Renal cortical epithelial cell (primary cell): ENCODE results near the gene LMO1. TPM values are rescaled to one million over a fixed set of nuclear protein-coding genes. Genes with fewer than 3 reads are reported as not detected.

Source experiments
- DNase-seq: peaks from one replicate; pipeline ENCODE4 v3.0.0-alpha.2; 2011; ENCODE audit warnings: low read depth
- total RNA-seq: library from RNA; depleted of rRNA; stranded (reverse); fragments of >200 nt; gene quantifications from 2 replicates; pipeline ENCODE4 v1.2.3, GENCODE V29; 2014

LMO1 gene
- total RNA-seq, 1 donor from 2014 or later = 0.40 TPM

DNA sequence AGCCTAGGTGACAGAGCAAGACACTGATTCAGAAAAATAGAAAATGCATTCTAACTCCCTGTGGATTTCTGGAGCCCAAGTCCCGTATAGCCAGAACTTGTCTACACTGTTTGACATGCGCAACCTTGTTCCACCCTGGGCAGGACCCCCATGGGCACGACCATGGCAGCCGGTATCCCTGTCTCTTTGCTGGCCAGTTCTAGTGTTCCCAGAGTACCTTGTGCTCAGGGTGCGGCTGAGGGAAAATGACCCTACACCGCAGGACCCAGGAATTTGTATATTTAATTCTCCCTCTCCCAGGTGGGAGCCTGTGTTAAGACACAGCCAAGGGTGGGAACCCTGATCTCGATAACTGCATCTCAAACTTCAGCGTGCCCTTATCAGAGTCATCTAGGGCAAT, 58.1 kb downstream of the LMO1 start:
- DNase-seq = no peak

DNA sequence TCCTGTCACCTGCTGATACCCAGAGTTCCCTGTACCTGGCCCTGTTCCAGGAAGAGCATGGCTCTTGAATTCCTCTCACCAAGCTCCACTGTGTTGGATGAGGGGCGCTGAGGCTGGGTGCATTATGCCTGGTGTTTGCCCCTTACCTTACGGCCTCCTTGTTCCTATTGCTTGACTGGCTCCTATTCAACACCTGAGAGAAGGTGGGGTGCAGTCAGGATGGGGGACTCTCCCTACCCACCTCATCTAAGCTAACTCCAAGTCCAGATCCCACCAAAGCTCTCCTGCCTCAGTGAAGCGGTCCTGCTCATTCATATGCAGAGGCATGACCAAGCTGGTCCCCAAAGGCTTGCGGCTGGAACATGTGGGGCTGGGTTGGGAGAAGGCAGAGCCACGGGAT, 59.1 kb downstream of the LMO1 start:
- no peak for DNase-seq

DNA sequence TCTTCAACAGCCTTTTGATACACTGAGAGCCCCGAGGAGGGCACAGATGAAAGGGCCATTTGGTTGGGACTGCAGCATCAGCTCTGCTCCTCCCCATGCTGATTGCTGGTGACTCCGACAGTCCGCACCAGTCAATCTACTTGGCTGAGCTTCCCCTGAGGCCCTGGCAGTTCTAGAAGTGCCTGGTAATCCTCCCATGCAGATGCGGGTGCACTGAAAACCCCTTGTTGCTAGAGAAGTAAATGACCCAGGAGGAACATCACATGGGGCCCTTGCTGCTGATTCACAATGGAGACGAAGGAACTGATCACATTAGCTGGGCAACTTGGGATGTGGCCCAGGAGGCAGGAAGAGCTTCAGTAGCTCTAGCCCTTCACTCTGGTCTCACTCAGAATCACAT, 59.7 kb downstream of the LMO1 start:
- DNase-seq = no peak

DNA sequence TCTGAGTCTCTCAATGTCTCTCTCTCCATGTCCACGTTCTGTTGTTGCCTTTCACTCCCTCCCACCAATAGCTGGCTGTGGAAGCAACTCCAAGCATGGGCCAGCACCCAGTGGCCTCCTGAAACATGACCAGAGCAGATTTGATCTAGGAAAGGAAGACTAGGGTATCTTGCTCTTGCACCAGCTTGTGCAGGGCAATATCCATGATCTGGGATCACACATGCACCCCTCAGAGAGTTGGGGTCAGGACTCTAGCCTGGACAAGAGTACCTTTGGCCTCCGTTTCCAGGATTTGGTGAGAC, 60.3 kb downstream of the LMO1 start:
- DNase-seq = no peak

DNA sequence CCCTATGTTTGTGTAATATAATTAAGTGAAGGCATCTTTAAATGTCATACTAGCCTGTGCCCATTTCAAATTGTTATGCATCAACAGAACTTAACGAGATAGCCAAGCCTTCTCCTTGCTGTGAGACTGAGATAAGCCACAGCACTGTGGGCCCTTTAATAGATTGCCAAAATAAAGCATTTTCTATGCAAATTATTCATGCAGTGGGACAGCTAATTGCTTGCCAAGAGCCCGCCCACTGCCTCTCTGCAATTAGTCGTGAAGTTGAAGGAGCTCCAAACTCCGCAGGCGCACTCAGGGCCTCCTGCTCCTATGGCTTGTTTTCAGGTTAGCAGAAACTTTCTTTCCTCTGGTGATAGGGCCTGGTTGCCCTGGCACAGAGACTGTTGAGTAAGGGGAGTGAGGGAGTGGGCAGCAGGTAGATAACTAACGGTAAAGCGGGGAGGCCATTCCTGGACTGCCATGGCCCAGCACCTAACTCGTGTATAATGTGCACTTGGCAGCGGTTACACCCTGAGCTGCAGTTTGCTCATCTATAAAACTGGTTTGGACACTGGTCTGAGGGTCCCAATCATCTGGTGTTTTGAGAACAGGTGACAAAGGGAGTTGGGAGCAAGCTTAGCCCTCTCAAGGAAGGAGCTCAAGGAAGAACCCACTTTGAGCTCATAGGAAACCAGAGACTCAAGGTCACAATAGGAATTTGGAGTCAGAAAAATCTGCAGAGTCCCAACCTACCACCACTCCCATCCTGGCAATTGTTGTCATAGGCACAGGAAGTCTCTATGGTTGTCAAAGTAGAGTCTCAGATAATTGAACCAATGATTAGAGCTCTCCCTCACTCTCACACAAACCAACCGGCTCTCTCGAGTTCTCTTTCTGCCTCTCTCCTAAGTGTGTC, 60.9 kb downstream of the LMO1 start:
- no peak for DNase-seq

DNA sequence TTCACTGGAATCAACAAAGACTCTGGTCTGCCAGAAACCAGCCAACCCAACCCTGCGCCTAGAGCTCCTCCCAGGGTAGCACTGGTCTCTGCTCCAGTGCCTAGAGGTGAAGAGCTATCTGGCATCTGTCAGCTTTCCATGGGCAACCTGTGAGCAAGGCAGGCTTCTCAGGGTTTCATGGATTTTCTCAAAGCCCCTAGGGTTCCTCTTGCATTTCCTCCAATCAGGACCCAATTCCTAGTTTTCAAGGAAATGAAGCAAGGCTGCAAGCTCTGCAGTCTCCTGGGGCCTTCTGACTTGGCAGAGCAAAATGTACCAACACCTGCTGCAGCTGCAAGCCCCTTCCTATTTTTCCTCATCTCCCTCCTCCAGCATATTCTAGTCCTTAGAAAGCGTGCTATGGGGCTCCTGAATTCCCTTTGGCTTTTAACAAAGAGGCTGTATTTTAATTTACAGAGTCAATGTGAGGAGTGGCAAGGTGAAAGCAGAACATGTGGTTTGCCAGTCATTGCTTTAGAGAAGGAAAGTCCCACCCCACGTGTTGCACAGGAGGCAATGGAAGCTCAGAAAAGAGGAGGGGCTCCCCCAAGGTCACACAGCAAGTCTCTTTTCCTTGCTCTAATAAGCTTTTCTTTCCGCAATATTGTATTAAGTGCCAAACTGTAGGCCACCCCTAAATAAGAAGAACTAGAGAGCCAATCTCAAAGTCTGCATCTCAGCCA, 61.9 kb downstream of the LMO1 start:
- no peak for DNase-seq

DNA sequence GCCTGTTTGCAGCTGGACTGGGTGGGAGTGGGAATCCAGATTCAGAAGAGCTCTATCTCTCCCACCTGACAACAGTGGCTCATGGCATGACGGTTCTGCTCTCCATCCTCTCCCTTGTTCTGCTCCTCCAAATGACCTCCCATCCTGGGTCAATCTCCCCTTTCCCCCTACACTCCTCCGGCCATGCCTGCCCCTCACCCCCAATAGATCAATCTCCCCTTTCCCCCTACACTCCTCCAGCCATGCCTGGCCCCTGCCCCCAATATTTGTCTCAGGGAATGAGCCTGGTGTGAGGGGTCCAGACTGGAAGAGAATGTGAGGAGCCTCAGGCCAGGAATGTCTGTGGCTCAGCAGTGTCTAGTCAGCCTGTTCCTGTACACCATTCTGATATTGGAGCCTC, 64.0 kb downstream of the LMO1 start:
- DNase-seq = no peak

DNA sequence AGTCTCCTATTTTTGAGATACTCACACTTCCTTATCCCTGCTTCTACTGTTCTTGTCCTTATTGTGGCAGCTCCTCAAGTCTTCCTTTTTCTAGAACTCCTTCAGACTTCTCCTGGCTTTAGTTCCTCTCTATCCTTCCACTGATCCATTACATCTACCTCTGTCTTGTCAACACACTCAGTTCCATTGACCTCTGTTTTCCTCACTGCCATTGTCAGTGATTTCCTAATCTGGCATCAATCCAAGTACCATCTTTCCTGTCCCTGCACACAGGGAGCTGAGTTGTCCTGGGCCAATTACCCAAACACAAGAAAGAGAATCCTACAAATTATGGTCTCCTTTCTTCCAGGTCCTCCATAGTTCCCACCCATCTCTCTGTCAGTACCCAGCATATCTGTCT, 66.9 kb downstream of the LMO1 start:
- peak; percentile 1 for DNase-seq

DNA sequence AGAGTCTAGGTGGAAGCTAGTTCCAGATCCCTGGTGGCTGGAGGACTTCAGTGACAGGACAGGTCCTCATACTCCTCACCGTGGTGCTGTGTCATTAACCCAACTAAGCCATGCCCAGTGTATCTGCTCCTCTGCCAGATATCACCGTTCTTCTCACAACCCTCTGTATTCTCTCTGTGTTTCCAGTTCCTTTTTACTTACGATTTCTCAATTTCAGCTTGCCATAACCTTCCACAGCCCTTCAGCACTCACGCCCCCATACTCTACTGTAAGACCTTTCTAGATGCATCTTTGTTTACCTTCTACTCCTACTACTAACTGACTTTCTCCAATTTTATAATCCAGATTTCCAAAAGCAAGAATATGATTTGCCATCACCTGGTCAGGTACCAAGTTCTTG, 68.7 kb downstream of the LMO1 start:
- DNase-seq = no peak

DNA sequence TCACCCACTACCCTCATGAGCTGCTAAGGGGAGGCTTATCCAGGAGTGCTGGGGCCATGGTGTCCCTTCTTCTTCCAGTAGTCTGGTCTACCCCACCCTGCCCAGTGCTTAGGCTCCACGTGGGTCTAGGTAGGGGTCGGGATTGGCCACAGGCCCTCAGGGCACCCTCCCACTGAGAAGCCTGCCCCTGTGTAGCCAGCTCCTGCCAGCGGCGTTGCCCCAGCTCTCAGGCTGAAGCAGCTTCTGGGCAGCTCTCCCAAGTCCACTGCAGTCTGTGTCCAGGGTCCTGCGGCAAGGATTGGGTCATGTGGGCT, 70.8 kb downstream of the LMO1 start:
- no peak for DNase-seq

DNA sequence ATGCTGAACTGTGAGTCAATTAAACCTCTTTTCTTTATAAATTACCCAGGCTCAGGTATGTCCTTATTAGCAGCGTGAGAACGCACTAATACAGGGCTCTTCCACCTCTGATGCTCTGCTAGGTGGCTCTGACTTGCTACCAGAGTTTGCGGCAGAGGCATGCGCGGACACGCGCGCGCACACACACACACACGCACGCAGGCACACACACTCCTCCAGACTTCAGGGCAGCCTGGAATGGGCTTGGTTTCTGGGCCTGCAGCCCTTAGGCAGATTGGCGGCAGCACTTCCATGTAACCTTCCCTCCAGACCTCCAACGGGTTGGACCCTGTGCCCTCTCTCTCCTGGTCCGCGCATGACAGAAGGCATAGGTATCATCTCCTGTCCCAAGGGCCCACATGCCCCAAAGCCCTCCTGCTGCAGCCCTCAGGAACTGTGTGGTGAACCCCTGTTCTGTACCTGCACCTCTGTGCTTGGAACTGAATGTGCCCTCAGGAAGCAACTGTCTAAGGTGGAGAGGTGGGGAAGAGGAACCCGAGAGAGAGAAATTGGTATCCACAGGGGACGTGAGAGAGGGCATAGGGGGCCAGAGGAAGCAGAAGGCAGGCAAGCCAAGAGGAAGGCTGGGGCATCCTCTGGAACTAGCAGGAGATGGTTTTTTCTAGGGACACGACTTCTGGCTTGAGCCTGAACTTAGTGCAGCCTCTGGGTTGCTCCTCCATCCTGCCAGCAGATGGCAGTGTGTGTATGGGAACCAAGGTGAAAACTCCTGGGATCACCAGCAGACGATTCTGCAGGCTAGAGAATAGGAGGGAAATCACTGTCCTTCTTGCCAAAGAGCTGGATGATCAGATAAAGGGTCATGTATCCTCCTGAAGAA, 71.4 kb downstream of the LMO1 start:
- DNase-seq = peak; percentile 59

DNA sequence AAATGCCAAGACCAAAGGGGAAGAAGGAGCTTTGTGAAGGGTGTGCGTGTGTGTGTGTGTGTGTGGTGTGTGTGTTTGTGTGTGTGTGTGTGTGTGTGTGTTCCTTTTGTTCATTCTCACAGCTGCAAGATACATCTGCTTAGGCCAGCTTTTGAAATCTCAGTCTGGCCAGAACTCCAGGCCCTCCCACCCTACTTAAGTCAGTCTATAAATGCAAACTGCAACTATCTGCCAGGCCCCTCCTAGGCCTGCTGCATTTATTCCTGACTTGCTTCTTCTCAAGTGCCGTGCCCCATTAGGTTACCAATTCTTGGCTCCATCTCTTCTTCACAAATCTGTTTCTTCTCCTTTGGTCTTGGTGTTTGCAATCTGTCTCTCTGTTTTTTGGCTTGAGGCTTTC, 73.2 kb downstream of the LMO1 start:
- no peak for DNase-seq

DNA sequence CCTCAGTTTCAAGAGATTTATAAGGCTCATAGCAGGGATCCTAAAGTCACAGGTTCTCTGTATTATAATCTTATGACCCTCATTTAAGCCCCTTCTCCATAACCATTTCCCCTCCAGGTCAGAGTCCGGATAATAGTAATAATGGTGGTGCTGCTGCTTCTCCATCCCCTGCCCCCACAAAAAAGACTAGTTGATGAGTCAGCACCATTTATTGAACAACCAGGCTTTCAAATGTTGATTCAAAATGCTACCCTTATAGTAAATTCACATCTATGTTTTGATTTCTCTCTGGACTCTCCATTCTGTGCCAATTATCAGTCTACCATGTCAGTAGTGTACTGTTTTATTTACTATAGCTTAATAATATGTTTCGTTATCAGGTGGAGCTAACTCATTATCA, 77.2 kb downstream of the LMO1 start:
- DNase-seq = no peak

DNA sequence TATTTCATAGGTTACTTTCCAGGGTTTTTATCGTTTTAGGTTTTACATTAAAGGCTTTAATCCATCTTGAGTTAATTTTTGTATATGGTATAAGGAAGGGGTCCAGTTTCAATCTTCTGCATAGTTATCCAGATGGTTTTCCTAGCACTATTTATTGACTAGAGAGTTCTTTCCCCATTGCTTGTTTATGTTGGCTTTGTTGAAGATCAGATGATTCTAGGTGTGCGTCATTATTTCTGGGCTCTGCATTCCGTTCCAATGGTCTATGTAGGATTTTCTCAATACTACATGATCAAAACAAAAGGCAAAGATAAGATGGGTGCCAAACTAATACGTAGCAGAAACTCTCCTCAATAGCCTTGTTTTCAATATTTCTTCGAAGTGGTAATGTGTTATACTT, 80.6 kb downstream of the LMO1 start:
- DNase-seq = no peak

DNA sequence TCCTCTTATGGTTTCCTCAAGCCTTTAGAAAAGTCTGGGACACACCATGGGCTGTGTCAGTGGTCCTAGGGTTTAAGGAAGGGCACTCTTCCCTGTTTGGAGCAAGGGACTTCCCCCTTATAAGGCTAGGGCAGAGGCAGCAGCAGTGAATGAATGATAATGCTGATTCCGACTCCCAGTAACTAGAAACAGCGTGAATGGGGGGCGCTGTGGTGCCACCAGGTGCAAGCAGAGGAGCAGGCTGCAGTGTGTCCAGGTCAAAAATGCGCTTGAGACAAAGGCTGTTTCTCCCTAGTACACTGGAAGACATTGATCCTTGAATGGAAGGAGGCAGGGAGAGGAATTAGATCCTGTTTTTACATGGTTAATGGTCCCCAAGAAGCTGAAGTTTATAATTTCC, 83.2 kb downstream of the LMO1 start:
- no peak for DNase-seq

DNA sequence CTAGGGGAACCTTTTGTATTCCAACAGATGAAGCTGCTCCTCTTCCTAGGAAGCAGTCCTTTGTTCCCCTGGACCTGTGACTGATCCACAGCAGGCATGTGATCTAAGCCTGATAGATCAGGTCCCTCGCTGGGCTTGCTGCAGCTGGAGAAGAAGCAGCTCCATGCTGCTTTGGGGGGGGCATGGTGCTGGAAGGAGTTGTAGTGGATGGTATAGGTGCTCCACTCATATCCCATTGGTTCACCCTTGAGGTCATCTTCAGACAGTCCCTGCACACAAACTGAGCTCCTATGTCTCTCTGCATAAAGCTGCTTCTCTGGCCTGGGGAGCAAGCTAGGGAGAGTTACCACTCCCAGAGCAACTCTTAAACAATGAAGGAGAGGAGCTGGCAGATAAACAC, 85.4 kb downstream of the LMO1 start:
- no peak for DNase-seq

DNA sequence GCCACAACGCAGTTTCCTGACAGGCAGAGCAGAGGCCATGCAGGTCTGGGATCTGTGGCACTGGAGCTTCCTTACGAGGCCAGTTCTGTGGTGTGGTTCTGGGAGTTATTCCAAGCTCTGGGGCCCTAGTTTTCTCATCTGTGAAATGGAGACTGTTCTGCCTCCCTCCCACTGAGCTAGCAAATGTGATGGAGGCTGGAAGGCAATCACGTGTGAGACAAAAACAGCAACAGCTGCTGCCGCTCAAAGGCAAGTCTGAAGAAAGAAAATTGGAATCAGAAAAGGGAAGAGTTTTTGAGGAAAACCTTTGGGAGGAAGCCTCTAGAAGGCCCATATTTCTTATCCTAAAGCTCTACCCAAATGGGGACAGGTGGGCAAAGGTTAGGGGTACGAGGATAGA, 86.5 kb downstream of the LMO1 start:
- no peak for DNase-seq

Other genes starting within 250 kb of the LMO1 start
- gene TUB, start 182.7 kb downstream of the LMO1 start, total RNA-seq = under 0.01 and 0.55 TPM in 2 replicates
- 2.4 and 6.1 TPM in 2 replicates for gene RIC3, start 94.9 kb downstream of the LMO1 start, total RNA-seq